C4-2B (cell line): ENCODE data around the gene EPSTI1.

ENCODE experiments used
- ZFX ChIP-seq: fragments of 450-650 bp; IDR thresholded peaks from 2 replicates; pipeline ENCODE4 v1.6.1; 2017
- TF ChIP-seq, protein P1 (sequence below): fragments of 450-650 bp; conservative IDR thresholded peaks from 2 replicates; pipeline ENCODE4 v1.5.1; 2017; ENCODE audit warnings: mild to moderate bottlenecking

- TF ChIP-seq, protein P1, sequence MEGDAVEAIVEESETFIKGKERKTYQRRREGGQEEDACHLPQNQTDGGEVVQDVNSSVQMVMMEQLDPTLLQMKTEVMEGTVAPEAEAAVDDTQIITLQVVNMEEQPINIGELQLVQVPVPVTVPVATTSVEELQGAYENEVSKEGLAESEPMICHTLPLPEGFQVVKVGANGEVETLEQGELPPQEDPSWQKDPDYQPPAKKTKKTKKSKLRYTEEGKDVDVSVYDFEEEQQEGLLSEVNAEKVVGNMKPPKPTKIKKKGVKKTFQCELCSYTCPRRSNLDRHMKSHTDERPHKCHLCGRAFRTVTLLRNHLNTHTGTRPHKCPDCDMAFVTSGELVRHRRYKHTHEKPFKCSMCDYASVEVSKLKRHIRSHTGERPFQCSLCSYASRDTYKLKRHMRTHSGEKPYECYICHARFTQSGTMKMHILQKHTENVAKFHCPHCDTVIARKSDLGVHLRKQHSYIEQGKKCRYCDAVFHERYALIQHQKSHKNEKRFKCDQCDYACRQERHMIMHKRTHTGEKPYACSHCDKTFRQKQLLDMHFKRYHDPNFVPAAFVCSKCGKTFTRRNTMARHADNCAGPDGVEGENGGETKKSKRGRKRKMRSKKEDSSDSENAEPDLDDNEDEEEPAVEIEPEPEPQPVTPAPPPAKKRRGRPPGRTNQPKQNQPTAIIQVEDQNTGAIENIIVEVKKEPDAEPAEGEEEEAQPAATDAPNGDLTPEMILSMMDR = no peak
- no peak for TF ChIP-seq ZFX
These were observed 26.8 kb downstream of the EPSTI1 start for GRCh38 chr13:42965281-42965680.
